Epithelial cell of umbilical artery (primary cell): ENCODE results near the gene HMGN5. TPM values are rescaled to one million over a fixed set of nuclear protein-coding genes. Genes with fewer than 3 reads are reported as not detected.

ENCODE experiments used
- total RNA-seq: library from RNA; depleted of rRNA; stranded (reverse); fragments of >200 nt; gene quantifications from 2 replicates; pipeline ENCODE4 v1.2.3, GENCODE V29; 2014

HMGN5 gene, protein sequence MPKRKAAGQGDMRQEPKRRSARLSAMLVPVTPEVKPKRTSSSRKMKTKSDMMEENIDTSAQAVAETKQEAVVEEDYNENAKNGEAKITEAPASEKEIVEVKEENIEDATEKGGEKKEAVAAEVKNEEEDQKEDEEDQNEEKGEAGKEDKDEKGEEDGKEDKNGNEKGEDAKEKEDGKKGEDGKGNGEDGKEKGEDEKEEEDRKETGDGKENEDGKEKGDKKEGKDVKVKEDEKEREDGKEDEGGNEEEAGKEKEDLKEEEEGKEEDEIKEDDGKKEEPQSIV
- 0.30 and 0.65 TPM in 2 replicates for total RNA-seq

DNA sequence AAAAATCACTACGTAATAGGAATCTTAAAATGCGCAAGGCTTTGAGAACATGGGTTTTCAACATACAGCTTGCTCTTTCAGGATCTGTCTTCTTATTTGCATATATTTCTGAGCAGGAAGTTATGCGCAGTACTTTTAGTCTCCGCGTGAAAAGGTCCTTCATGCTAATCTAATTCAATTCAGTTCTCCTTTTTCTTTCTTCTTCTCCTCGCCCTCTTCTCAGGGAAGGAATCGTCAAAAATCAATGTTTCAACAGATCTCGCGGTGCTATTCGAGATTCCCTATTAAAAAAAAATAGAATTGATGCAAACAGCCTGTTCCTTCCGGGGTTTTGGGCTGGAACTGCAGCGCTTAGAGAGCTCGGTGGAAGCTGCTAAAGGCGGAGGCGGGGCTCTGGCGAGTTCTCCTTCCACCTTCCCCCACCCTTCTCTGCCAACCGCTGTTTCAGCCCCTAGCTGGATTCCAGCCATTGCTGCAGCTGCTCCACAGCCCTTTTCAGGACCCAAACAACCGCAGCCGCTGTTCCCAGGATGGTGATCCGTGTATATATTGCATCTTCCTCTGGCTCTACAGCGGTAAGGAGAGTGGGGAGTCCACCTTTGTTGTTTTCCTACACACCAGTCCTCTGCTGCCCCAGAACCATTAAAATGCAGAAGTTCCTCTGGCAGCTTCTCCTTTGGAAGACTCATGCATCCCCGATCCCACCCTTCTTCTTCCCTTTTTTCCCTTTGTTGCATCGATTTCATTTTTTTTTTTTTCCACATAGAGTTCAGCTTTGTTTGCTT, at the start of gene HMGN5, which contains the start of gene SH3BGRL:
Gene HMGN5, minus strand, starts transcription at position 243 of the 785 bp plus-strand sequence. CDS start 80,364 bp downstream, outside the sequence.
Gene SH3BGRL, plus strand, starts transcription at position 432 of the 785 bp plus-strand sequence. Its CDS starts 99 bp downstream, at position 531.

Other genes with a start within 250 kb of the HMGN5 start
- gene SH3BGRL, start 189 bp upstream of the HMGN5 start, total RNA-seq = 32.8 and 36.7 TPM in 2 replicates